Measurements from ENCODE around the gene PGA5. TPM values are rescaled to one million over a fixed set of nuclear protein-coding genes. Genes with fewer than 3 reads are reported as not detected.
A peak's percentile ranks its signal among the peaks of the same experiment; 100 is the strongest.
"Not testable (repeated sequence)": the region's sequence is repeated elsewhere in the genome, so short reads cannot be mapped to it uniquely, and the experiment has no call there.

PGA5 gene
- total RNA-seq, 4 donors from 2014 or later, result 1.4 to 2.6 TPM; not detected in 2

DNA sequence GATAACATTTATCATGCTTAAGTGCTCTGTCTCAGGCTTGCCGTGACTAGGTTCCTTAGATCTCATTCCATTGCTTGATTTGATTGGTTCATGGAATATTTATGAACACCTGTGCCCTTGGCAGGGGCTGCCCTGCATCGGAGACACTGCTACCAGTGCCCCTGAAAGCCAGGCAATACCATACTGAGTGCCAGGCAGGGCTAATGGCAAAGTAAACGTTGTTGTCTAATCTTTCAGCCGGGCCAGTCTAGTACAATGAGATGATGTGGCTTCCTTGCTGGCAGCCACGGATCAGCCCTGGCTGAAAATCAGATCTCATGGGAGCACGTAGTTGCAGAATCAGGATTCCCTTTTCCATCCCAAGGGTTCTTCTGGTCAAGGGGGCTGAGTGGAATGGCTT lies 42.6 kb upstream of the PGA5 start:
- Histone ChIP-seq H3K4me1 (peaks cover 19 to 23% of the 10 kb centered on the region in 2 donors), H3K27me3 (no peaks in the 10 kb centered on the region), H3K27ac (no peak overlapping the region), H3K4me3 (replicated peaks in 1 of 3) (no peak overlapping the region), H3K36me3 (no peaks in the 10 kb centered on the region), H3K9me3 (no peaks in the 10 kb centered on the region)
- no peak for DNase-seq
- 69 to 89% methylated on average over 6 of the region's 6 CpGs for WGBS, 2 donors
- TF ChIP-seq, protein P1, sequence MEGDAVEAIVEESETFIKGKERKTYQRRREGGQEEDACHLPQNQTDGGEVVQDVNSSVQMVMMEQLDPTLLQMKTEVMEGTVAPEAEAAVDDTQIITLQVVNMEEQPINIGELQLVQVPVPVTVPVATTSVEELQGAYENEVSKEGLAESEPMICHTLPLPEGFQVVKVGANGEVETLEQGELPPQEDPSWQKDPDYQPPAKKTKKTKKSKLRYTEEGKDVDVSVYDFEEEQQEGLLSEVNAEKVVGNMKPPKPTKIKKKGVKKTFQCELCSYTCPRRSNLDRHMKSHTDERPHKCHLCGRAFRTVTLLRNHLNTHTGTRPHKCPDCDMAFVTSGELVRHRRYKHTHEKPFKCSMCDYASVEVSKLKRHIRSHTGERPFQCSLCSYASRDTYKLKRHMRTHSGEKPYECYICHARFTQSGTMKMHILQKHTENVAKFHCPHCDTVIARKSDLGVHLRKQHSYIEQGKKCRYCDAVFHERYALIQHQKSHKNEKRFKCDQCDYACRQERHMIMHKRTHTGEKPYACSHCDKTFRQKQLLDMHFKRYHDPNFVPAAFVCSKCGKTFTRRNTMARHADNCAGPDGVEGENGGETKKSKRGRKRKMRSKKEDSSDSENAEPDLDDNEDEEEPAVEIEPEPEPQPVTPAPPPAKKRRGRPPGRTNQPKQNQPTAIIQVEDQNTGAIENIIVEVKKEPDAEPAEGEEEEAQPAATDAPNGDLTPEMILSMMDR (IDR thresholded peaks at IDR 0.05), result no peak
- TF ChIP-seq POLR2A (IDR thresholded peaks at IDR 0.05), result no peak
- intact Hi-C loops (cut with DNase I), result no loop called here

DNA sequence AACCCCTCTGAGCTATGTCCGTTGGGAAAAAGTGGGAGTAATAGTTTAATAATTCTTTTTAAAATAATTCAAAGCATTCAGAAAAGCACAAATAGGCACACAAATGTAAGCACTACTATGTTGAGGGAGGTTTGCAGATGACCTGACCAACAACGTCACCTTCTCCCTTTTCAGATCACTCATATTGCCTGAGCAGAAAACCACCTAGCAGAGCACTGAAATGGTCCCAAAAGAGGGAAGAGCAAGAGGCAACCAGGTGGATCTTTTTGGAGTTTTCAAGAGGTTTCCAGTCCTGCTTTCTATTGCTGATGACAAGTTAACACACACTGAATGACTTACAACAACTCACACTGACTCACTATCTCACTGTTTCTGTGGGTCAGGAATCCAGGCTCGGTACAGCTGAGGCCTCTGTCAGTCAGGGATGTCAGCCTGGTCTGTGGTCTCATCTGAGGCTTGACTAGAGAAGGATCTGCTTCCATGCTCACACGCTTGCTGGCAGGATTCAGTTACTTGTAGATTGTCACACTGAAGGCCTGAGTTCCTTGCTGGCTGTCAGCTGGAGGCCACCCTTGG lies 41.9 kb upstream of the PGA5 start:
- WGBS, 2 donors, result 85 to 89% methylated on average over 3 to 4 of the region's 4 CpGs
- peaks cover 12 to 17% of the 10 kb centered on the region in 2 donors for H3K4me1 ChIP-seq
- DNase-seq, result no peak
- no peaks in the 10 kb centered on the region for H3K27me3 ChIP-seq
- TF ChIP-seq, protein P1 (IDR thresholded peaks at IDR 0.05), result no peak
- TF ChIP-seq POLR2A (IDR thresholded peaks at IDR 0.05), result no peak
- no peak overlapping the region for H3K27ac ChIP-seq
- intact Hi-C loops (cut with DNase I), result no loop called here
- no peak overlapping the region for H3K4me3 ChIP-seq (replicated peaks in 1 of 3)
- H3K9me3 ChIP-seq, result no peaks in the 10 kb centered on the region
- no peaks in the 10 kb centered on the region for H3K36me3 ChIP-seq

DNA sequence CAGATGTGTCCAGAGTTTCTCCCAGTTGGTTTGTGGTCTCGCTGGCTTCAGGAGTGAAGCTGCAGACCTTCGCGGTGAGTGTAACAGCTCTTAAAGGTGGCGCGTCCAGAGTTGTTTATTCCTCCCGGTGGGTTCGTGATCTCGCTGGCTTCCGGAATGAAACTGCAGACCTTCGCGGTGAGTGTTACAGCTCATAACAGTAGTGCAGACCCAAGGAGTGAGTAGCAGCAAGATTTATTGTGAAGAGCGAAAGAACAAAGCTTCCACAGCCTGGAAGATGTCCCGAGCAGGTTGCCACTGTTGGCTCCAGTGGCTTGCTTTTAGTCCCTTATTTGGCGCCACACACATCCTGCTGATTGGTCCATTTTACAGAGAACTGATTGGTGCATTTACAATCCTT lies 39.5 kb upstream of the PGA5 start:
- H3K9me3 ChIP-seq, result no peaks in the 10 kb centered on the region
- WGBS, 2 donors, result 88 to 92% methylated on average over 14 of the region's 14 CpGs
- no peaks in the 10 kb centered on the region for H3K4me1 ChIP-seq
- H3K27me3 ChIP-seq, result no peaks in the 10 kb centered on the region
- no peak overlapping the region for H3K4me3 ChIP-seq (replicated peaks in 1 of 3)
- no peaks in the 10 kb centered on the region for H3K36me3 ChIP-seq
- no peak for DNase-seq
- no peak overlapping the region for H3K27ac ChIP-seq
- no peak for TF ChIP-seq POLR2A (IDR thresholded peaks at IDR 0.05)
- intact Hi-C loops (cut with DNase I), result no loop called here

DNA sequence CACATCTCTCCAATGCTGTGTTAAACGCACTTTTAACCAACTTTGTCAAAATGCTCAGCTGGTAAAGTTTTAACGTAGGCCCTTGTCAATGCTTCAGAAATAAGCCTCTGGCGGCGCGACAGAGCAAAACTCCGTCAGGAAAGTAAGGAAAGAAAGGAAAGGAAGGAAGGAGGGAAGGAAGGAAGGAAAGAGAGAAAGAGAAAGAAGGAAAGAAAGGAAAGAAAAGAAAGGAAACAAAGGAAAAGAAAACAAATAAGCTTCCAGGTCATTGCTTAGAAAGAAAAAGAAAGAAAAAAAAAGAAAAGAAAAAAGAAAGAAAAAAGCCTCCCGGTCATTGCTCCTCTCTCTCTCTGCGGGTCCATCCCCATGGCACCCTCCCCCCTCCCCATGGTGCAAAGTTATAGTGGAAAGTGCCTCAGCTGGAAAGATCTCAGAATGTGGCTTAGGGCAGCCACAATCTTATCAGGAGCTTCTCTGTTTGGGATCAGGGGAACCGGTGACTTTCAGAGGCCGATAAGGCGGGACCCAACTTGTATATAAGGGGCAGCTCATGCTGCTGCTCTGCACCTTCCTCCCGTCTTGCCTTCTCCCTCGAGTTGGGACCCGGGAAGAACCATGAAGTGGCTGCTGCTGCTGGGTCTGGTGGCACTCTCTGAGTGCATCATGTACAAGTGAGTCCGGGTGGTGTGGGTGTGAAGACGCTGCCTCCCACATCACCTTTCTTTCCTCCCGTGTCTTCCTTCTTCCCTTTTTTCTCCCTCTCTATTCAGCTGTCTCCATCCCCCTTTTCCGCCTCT lies 37.8 kb upstream of the PGA5 start, which contains the start of gene PGA3:
TSS of gene PGA3 (plus strand) at position 566 of the 797 bp plus-strand sequence. CDS start at position 616, 50 bp downstream.
- H3K36me3 ChIP-seq; intact Hi-C loops (cut with DNase I); DNase-seq; H3K4me3 ChIP-seq (replicated peaks in 1 of 3); H3K27me3 ChIP-seq; H3K27ac ChIP-seq; H3K4me1 ChIP-seq; H3K9me3 ChIP-seq: not testable (repeated sequence)
- 76 to 78% methylated on average over 15 of the region's 18 CpGs for WGBS, 2 donors

DNA sequence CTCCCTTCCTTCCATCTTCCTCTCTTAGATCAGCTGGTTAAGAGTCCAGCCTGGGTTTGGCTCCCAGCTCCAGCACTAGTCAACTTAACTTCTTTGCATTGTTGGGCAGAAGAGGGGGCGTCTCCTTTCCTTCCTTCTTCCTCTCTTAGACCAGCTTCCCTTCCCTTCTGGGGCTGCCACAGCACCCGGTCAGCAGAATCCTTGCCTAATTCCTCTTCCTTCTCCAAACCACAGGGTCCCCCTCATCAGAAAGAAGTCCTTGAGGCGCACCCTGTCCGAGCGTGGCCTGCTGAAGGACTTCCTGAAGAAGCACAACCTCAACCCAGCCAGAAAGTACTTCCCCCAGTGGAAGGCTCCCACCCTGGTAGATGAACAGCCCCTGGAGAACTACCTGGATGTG lies 37.1 kb upstream of the PGA5 start:
- no CpG with 5 or more reads among the region's 5 CpGs for WGBS, 2 donors
- H3K4me1 ChIP-seq; H3K27me3 ChIP-seq; H3K36me3 ChIP-seq; DNase-seq; H3K4me3 ChIP-seq (replicated peaks in 1 of 3); H3K9me3 ChIP-seq; intact Hi-C loops (cut with DNase I); H3K27ac ChIP-seq: not testable (repeated sequence)

DNA sequence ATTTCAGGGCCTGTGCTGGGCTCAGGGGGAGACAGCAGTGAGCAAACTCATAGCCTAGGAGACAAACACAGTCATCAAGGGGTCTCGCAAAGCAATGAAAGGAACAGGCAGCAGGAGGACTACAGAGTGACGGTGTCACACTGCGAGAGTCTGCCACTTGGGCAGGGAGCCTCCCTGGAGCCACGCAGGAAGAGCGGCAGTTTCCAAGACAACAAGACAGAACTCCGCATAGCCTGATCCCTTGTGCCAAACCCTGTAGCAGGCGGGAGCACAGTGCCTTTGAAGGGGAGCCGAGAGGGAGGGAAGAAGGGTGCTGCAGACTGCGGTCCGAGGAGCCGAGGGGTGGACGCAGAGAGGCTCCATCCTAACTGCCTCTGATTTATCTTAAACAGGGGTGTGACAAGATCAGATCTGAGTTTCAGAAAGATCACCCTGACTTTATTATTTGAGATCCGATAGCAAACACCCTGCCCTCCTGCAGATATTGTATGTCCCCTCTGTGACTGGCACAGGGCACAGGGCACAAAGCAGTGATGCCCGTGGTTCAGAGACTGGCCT lies 36.4 kb upstream of the PGA5 start:
- WGBS, 2 donors, result 70 to 91% methylated on average over 13 to 14 of the region's 14 CpGs

DNA sequence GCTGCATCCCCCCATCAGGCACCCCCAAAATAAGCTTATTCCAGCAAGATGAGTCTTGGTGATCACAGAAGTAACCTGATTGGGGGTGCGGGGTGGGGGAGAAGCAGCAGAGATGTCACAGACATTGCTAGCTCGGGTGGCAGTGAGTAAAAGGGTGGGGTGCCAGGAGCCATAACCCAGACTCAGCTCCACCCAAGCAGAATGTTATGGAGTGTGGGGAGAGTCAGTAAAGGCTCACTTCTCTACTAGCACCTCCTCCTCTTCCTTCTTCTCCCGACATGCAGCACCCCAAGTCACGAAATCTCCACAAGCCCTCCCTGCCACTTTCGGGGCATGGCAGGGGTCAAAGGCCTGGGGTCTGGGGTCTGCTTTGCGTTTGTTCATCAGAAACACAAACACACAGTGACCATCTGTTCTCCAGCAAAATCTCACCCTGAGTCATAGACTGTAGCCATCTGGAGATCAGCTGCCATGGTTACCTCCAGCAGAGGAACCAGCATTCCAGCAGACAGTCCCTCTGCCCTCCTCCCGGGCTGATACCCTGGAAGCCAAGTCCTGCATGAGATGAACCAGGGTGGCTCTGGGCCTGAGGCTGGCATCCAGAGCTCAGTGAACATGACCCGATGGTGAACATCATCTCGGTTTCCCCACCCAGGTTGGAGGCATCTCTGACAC lies 33.2 kb upstream of the PGA5 start:
- H3K4me1 ChIP-seq; H3K9me3 ChIP-seq; H3K36me3 ChIP-seq; H3K27ac ChIP-seq; H3K4me3 ChIP-seq (replicated peaks in 1 of 3); intact Hi-C loops (cut with DNase I); H3K27me3 ChIP-seq; DNase-seq: not testable (repeated sequence)
- no CpG with 5 or more reads among the region's 9 CpGs for WGBS, 2 donors

More for the DNA sequence above, 36.4 kb upstream of the PGA5 start:
- intact Hi-C loops (cut with DNase I); DNase-seq; H3K36me3 ChIP-seq; H3K27ac ChIP-seq; H3K27me3 ChIP-seq; H3K9me3 ChIP-seq; H3K4me3 ChIP-seq (replicated peaks in 1 of 3); H3K4me1 ChIP-seq: not testable (repeated sequence)

DNA sequence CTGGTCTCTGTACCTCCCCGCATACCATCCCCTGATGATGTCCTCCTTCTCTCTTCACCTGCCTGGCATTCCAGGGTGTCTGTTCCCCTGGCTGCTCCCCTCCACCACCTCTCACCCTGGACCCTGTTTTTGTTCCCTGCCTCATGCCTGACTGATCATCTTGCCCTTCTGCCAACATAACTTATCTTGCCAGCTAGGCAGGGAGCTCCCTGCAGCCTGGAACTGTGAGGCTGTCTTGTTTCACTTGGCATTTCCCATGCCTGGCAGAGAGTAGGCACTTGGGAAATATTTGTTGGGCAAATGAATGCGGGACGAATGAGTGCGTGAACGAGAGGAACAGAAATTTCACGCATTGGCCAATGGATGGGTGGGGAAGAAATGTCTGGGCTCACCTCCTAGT lies 30.3 kb upstream of the PGA5 start:
- WGBS, 2 donors, result no CpG with 5 or more reads among the region's 6 CpGs
- H3K4me1 ChIP-seq; H3K9me3 ChIP-seq; H3K36me3 ChIP-seq; H3K4me3 ChIP-seq (replicated peaks in 1 of 3); H3K27me3 ChIP-seq; H3K27ac ChIP-seq; DNase-seq; intact Hi-C loops (cut with DNase I): not testable (repeated sequence)

DNA sequence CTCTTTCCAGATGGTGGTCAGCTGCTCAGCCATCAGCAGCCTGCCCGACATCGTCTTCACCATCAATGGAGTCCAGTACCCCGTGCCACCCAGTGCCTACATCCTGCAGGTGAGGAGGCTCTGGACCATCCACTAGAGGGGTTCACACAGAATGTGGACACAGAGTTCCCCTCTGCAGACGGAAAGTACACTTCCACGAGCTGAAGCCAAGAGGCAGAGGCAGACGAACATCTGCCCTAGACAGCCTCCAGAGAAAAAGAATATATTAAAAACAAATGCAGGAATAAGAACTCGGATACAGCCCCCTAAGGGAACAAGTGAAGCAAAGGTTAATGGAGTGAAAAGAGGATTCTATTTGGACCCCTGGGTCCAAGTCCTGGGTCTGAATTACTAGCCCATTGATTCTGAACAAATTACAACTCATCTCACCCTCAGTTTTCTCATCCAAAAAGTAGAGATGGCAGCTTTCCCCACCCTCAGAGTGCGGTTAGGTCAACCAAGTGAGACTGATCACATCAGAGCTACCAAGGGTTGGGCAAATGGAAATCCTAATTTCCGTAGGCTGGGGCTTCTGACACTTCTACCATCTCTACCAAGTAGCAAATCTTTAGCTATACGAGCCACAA lies 29.5 kb upstream of the PGA5 start:
- H3K4me3 ChIP-seq (replicated peaks in 1 of 3); H3K4me1 ChIP-seq; intact Hi-C loops (cut with DNase I); DNase-seq; H3K27me3 ChIP-seq; H3K9me3 ChIP-seq; H3K36me3 ChIP-seq: not testable (repeated sequence)
- WGBS, 2 donors, result 75 to 77% methylated on average over 4 to 6 of the region's 10 CpGs
- peak overlapping the region in 1 of 3 donors; percentile 21 for H3K27ac ChIP-seq

DNA sequence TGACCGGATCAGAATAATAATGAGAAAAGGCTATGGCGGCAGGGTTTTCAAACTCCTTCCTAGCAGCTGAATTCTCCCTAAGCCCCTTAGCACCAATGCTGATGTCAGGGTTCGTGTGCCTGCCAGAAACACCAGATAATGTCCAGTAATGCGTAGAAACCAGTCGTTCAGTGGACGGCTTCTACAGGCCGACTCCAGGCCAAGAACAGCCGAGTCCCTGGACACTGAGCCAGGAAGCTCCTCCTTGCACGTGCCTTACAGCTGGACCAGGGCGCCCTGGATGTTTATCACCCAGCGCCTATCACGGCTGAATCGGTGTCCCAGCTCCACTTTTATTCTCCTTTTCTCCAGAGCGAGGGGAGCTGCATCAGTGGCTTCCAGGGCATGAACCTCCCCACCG lies 28.8 kb upstream of the PGA5 start:
- H3K4me3 ChIP-seq (replicated peaks in 1 of 3); DNase-seq; H3K36me3 ChIP-seq; intact Hi-C loops (cut with DNase I); H3K27me3 ChIP-seq; H3K27ac ChIP-seq; H3K4me1 ChIP-seq; H3K9me3 ChIP-seq: not testable (repeated sequence)
- no CpG with 5 or more reads among the region's 15 CpGs for WGBS, 2 donors

Measured in thyroid gland (tissue), 4 donors.